Right renal cortex interstitium (tissue), 3 donors: ENCODE data around the gene UBE2I. TPM values are rescaled to one million over a fixed set of nuclear protein-coding genes. Genes with fewer than 3 reads are reported as not detected.

Source experiments
- DNase-seq, 3 donors: peaks; one replicate each; pipeline ENCODE4 v3.0.0-alpha.2; 2013; ENCODE audit warnings: low read depth in 3 of 3, low spot score in 2 of 3
- polyA plus RNA-seq, 3 donors: library from polyadenylated mRNA; unstranded; fragments of 120-200 nt; gene quantifications; one replicate each; pipeline ENCODE4 v1.2.1, GENCODE V29; 2013; ENCODE audit not compliant: insufficient read length in 3 of 3

Gene UBE2I
- polyA plus RNA-seq, 3 donors: 147 to 155 (median 151) TPM

- DNase-seq: no peak
These were observed 32.3 kb downstream of the UBE2I start for GRCh38 chr16:1341495-1342420.

GRCh38 chr16:1342526-1343427 is 33.3 kb downstream of the UBE2I start:
- peak; percentile 67 to 85 (median 68) for DNase-seq

GRCh38 chr16:1343428-1344242 is 34.2 kb downstream of the UBE2I start:
- no peak for DNase-seq

GRCh38 chr16:1344499-1344898 is 35.1 kb downstream of the UBE2I start:
- DNase-seq: no peak

GRCh38 chr16:1345087-1345486 is 35.7 kb downstream of the UBE2I start:
- DNase-seq: no peak

- no peak for DNase-seq
These were observed 36.4 kb downstream of the UBE2I start for GRCh38 chr16:1345651-1346421.

- DNase-seq: no peak
These were observed 37.2 kb downstream of the UBE2I start for GRCh38 chr16:1346422-1347285.

GRCh38 chr16:1347286-1347855 is 37.9 kb downstream of the UBE2I start:
- DNase-seq: no peak

GRCh38 chr16:1347962-1348361 is 38.5 kb downstream of the UBE2I start:
- no peak for DNase-seq

GRCh38 chr16:1348441-1348840 is 39.0 kb downstream of the UBE2I start:
- DNase-seq: no peak

GRCh38 chr16:1348926-1349325 is 39.5 kb downstream of the UBE2I start:
- DNase-seq: no peak

GRCh38 chr16:1349351-1349750 is 39.9 kb downstream of the UBE2I start:
- DNase-seq: no peak

- DNase-seq: no peak
These were observed 40.5 kb downstream of the UBE2I start for GRCh38 chr16:1349951-1350350.

- DNase-seq: no peak
These were observed 41.3 kb downstream of the UBE2I start for GRCh38 chr16:1350691-1351090.

- DNase-seq: no peak
These were observed 41.8 kb downstream of the UBE2I start for GRCh38 chr16:1351215-1351581.

- DNase-seq: peak in 2 of 3 donors; percentile 69 to 76
These were observed 42.3 kb downstream of the UBE2I start, which contains the start of the genes GNPTG and TSR3 for GRCh38 chr16:1351582-1352362. TSS of gene GNPTG (plus strand) at chr16:1351931. CDS start at chr16:1351966, 35 bp downstream. TSS of gene TSR3 (minus strand) at chr16:1351878. CDS start at chr16:1351804, 74 bp downstream.

- no peak for DNase-seq
These were observed 45.5 kb downstream of the UBE2I start for GRCh38 chr16:1354815-1355540.
